HG03108 (cell line): ENCODE data around the gene MTMR11.
"Not testable (repeated sequence)": the region's sequence is repeated elsewhere in the genome, so short reads cannot be mapped to it uniquely, and the experiment has no call there.

Experiments
- ATAC-seq: cut with Tn5 transposase; IDR thresholded peaks from one replicate; pipeline ENCODE4 v1.9.1; 2021; ENCODE audit warnings: moderate library complexity; ENCODE audit not compliant: unreplicated experiment

Gene MTMR11

DNA sequence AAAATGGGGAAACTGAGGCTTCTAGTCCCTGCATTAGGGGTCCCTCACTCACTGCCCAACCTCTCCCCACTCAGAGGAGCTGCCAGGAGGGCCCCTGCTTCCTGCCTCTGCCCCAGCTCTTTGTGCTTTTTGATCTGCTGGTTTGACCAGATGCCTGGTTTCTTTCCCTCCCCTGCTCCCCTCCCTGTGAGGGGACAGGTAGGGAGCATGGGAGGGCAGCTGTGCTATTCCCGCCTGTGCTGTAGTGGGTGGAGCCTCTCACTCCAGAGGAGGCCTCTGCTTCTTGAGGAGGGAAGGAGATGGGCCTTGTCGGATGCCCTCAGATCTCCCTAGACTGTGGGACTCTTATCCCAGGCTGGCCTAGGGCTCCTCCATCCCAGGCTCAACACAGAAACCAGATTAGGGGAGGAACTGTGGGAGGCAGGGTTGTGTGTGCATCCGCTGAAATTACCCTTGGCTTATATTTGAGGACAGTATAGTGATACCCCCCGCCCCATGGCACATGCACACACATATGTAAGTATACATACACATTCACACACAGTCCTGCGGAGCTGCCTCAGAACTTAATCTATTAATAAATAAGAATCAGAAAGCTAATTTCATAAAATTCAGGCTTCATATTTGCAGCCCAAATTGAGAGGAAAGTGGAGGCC, 32.7 kb downstream of the MTMR11 start:
- ATAC-seq, result no peak

DNA sequence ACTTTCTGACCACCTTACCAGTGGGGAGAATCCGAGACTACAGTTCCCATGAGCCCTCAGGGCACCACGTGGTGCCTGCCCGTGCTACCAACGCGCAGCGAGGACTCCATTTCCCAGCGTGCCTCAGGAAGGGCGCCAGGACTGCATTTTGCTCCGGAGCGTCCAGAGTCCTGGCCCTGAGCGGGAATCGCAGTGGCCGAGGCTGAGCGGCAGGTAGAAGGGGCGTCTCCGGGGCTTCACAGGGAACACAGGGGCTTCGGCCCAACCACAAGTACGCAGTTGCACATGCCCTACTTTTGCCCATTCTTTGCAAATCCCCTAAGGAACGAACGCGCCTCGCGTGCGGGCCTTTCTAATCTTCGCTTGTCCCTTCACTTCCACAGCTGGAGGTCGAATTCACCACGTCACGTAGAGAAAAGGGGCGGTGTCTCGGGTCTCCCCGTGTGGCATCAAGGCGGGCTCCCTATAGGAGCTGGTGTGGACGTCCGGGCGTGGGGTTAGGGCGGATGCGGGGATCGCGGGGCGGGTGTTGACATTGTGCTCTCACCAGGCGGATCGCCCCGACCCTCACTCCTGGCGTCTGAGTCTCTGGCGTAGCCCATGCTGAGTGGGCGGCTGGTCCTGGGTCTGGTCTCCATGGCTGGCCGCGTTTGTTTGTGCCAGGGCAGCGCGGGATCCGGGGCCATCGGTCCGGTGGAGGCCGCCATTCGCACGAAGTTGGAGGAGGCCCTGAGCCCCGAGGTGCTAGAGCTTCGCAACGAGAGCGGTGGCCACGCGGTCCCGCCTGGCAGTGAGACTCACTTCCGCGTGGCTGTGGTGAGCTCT, 37.0 kb downstream of the MTMR11 start, which contains the start of gene BOLA1:
TSS of gene BOLA1 (plus strand) at position 109 of the 825 bp plus-strand sequence. CDS start at position 601, 492 bp downstream.
- peak; percentile 93 for ATAC-seq

DNA sequence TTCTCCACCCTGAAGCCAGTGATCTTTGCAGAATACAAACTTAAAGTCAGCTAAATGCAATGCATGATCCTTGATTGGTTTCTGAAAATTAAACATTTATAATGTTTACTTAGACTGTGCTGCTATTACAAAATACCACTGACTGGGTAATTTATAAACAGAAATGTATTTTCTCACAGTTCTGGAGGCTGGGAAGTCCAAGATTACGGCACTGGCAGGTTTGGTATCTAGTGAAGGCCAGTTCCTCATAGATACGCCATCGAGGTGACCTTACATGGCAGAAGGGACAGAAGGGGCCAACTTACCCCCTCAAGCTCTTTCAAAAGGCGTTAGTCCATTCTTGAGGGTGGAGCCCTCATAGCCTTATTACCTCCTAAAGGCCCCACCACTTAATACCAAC, 40.1 kb downstream of the MTMR11 start:
- no peak for ATAC-seq

- ATAC-seq, result no peak
These were observed 47.7 kb downstream of the MTMR11 start for GRCh38 chr1:149888999-149889289.

GRCh38 chr1:149888247-149888998, 48.3 kb downstream of the MTMR11 start:
- ATAC-seq, result peak; percentile 15

- peak; percentile 46 for ATAC-seq
These were observed 49.0 kb downstream of the MTMR11 start for GRCh38 chr1:149887456-149888246.

DNA sequence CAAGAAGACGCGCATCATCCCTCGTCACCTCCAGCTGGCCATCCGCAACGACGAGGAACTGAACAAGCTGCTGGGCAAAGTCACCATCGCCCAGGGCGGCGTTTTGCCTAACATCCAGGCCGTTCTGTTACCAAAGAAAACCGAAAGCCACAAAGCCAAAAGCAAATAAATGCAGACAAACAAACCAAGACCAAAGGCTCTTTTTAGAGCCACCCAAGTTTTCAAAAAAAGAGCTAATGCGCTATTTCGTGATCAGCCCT, 49.6 kb downstream of the MTMR11 start:
- not testable (repeated sequence) for ATAC-seq

DNA sequence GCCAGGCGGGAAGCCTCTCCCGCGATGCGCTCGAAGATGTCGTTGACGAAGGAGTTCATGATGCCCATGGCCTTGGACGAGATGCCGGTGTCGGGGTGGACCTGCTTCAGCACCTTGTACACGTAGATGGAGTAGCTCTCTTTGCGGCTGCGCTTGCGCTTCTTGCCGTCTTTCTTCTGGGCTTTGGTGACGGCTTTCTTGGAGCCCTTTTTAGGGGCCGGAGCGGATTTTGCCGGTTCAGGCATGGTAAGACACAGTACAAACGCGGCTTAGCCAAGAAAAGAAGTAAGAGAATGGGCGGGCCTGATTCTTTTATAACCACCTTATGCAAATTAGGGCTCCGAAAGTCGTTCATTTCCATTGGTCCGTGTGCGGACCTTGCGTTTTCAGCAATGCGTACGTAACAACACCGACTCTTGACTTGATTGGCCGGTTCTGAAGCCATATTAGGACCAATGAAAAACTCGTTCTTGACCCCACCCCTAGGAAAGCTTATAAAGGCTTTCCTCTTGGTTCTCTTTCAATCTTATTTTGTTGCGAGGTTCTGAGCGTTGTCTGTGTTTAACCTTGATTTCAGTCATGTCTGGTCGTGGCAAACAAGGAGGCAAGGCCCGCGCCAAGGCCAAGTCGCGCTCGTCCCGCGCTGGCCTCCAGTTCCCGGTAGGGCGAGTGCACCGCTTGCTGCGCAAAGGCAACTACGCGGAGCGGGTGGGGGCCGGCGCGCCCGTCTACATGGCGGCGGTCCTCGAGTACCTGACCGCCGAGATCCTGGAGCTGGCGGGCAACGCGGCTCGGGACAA, 50.1 kb downstream of the MTMR11 start:
- ATAC-seq, result peak; percentile 50

- not testable (repeated sequence) for ATAC-seq
These were observed 50.6 kb downstream of the MTMR11 start for GRCh38 chr1:149886121-149886395.

- no peak for ATAC-seq
These were observed 51.1 kb downstream of the MTMR11 start for GRCh38 chr1:149885339-149886120.

DNA sequence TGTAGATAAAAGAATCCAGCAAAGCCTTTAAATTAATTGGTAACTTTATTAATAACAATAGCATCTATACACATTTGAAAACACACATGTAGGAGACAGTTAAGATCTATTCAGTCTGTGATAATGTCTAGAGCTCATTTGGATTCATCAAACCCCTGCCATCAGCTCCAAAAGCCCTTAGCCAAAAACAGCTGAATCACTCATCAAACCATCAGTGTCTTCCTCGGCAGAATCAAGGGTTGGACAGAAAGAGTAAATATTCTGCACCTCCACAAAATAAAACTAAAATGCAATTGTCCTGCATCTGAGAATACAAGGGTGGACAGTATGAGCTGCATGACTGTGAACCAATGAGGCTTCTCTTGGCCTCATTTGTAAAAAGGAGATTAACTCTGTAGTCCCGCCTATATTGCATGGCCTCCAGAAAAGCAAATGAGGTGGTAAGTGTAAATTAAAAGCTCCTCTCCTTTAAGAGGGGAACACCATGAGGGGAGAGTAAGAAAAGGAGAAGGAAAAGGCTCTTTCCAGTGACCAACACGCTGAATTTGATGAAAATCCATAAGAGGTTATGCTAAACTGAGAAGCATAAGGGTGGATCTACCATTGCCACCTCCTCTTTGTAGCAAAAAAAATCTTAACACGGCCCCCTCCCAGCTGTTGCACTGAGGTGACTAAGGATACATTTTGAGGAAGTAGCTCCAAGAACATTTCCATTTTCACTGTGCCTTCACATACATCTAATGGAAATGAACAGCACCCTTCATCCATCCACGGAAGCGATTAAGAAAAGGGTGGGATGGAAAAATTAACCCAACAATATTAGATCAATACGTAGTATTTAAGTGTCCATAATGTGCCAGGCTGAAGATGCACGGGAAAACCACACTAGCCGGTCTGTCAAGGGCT, 52.0 kb downstream of the MTMR11 start:
- ATAC-seq, result no peak

DNA sequence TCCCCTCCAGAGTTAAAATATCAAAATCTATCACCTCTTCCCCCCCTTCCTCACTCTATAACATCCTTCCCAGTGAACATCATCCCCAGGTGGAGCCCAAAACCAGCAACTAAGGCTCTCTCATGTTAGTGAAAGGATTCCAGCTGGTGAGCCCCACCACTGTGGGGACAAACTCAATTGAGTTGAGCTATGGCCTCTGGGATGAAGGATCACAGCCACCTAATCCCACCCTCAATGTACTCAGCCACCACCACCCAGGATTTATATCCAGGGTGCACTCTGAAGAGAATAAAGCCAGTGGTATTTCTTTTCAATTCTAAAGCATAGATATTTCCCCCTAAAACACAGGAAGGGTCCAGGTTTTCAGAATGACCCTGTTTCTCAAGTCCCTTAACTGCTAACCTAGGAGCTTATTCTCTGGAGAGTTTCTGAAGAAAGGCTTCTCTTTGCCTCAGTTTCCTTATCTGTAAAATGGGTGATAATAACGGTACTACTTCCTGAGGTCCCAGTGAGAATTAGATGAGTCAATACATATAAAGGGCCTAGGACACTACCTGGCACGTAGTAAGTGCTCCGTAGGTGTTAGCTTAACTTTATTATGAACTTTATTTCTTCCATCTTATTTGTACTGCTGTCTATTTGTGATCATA, 53.0 kb downstream of the MTMR11 start:
- ATAC-seq, result no peak

DNA sequence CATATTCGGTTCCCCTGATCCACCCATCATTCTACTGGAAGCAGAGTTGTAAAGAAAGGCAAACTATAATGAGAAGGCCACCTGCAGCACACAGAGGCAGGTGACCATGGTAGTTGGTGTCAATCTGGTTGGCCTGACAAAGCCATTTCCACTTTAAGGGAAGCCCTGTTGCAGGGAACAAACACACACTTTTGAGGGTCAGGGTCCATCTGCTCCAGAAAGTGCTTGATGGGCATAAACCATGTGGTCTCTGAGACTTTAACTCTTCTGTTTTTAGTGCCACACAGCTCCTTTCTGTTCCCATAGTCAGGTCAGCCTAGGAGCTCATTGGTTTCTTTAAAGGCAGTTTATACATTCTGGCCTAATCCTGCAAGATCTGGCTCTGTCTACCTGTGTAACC, 54.8 kb downstream of the MTMR11 start:
- ATAC-seq, result no peak

- ATAC-seq, result no peak
These were observed 57.1 kb downstream of the MTMR11 start for GRCh38 chr1:149879556-149879955.
